HPDE6-E6E7 (cell line): ENCODE results near the gene NPM1.
"Not testable (repeated sequence)": the region's sequence is repeated elsewhere in the genome, so short reads cannot be mapped to it uniquely, and the experiment has no call there.

Experiments used
- DNase-seq: peaks from one replicate; pipeline ENCODE4 v3.0.0; 2011; ENCODE audit warnings: missing footprints; ENCODE audit errors: extremely low spot score

The NPM1 gene

GRCh38 chr5:171387345-171387969 lies at the start of gene NPM1:
TSS of gene NPM1 (plus strand) at chr5:171387849. CDS start at chr5:171387949, 100 bp downstream.
- peak; percentile 99 for DNase-seq

- DNase-seq = no peak
Observed at GRCh38 chr5:171340042-171340441, 47.6 kb upstream of the NPM1 start.

- no peak for DNase-seq
Observed at GRCh38 chr5:171340491-171340890, 47.2 kb upstream of the NPM1 start.

GRCh38 chr5:171342362-171343111 lies 45.1 kb upstream of the NPM1 start:
- DNase-seq = peak; percentile 41

GRCh38 chr5:171344936-171345608 lies 42.6 kb upstream of the NPM1 start:
- DNase-seq = no peak

GRCh38 chr5:171351536-171352073 lies 36.0 kb upstream of the NPM1 start:
- DNase-seq = no peak

- no peak for DNase-seq
Observed at GRCh38 chr5:171355302-171355724, 32.3 kb upstream of the NPM1 start.

- DNase-seq = no peak
Observed at GRCh38 chr5:171357843-171358242, 29.8 kb upstream of the NPM1 start.

- DNase-seq = not testable (repeated sequence)
Observed at GRCh38 chr5:171361151-171361550, 26.5 kb upstream of the NPM1 start.

- not testable (repeated sequence) for DNase-seq
Observed at GRCh38 chr5:171363249-171363648, 24.4 kb upstream of the NPM1 start.

- DNase-seq = no peak
Observed at GRCh38 chr5:171363846-171364245, 23.8 kb upstream of the NPM1 start.

- DNase-seq = no peak
Observed at GRCh38 chr5:171365351-171365750, 22.3 kb upstream of the NPM1 start.

GRCh38 chr5:171366645-171367044 lies 21.0 kb upstream of the NPM1 start:
- DNase-seq = no peak

- DNase-seq = no peak
Observed at GRCh38 chr5:171367424-171368370, 20.0 kb upstream of the NPM1 start.

- no peak for DNase-seq
Observed at GRCh38 chr5:171369056-171369455, 18.6 kb upstream of the NPM1 start.

- DNase-seq = no peak
Observed at GRCh38 chr5:171369898-171370297, 17.8 kb upstream of the NPM1 start.

- not testable (repeated sequence) for DNase-seq
Observed at GRCh38 chr5:171370881-171371280, 16.8 kb upstream of the NPM1 start.

GRCh38 chr5:171371326-171371725 lies 16.3 kb upstream of the NPM1 start:
- no peak for DNase-seq

- DNase-seq = no peak
Observed at GRCh38 chr5:171379961-171380360, 7.7 kb upstream of the NPM1 start.

GRCh38 chr5:171384416-171384815 lies 3.2 kb upstream of the NPM1 start:
- DNase-seq = not testable (repeated sequence)

GRCh38 chr5:171384999-171385398 lies 2.6 kb upstream of the NPM1 start:
- not testable (repeated sequence) for DNase-seq
